CD4-positive, alpha-beta T cell treated with Interleukin-4 for 4 hours (primary cell): Measurements from ENCODE around the gene C2CD2L.
"Not testable (repeated sequence)": the region's sequence is repeated elsewhere in the genome, so short reads cannot be mapped to it uniquely, and the experiment has no call there.

Experiments
- DNase-seq: peaks from one replicate; pipeline ENCODE4 v3.0.0-alpha.2; 2020

Gene C2CD2L

GRCh38 chr11:119153049-119153818 is 46.1 kb downstream of the C2CD2L start:
- no peak for DNase-seq

DNA sequence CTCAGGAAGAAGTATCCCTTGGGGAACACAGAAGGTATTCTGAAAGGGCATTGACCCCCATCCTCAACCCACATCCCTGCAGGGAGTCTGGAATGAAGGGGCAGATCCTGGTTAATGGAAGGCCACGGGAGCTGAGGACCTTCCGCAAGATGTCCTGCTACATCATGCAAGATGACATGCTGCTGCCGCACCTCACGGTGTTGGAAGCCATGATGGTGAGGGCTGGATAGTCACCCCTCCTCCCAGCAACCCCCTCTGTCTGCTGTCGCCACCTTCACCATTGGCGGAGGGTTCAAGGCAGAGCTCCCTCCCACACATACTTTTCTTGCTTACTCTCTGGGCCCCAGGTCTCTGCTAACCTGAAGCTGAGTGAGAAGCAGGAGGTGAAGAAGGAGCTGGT is 47.0 kb downstream of the C2CD2L start:
- no peak for DNase-seq

- DNase-seq, result no peak
Observed at GRCh38 chr11:119155733-119156492, 48.8 kb downstream of the C2CD2L start.

DNA sequence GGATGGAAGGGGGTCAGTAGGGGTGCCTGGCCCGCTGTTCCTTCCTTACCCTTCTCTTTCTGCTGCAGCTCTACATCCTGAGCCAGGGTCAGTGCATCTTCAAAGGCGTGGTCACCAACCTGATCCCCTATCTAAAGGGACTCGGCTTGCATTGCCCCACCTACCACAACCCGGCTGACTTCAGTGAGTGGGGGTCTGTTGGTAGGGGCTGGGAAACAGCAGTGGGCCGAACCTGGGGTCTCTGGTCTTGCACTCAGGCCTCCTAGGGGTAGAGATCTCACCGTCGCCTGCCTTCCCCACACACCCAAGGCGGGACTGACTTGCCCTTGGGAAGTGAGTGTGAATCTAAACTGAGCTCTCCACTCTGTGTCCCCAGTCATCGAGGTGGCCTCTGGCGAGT is 49.4 kb downstream of the C2CD2L start:
- no peak for DNase-seq

- no peak for DNase-seq
Observed at GRCh38 chr11:119157063-119157462, 49.9 kb downstream of the C2CD2L start.

DNA sequence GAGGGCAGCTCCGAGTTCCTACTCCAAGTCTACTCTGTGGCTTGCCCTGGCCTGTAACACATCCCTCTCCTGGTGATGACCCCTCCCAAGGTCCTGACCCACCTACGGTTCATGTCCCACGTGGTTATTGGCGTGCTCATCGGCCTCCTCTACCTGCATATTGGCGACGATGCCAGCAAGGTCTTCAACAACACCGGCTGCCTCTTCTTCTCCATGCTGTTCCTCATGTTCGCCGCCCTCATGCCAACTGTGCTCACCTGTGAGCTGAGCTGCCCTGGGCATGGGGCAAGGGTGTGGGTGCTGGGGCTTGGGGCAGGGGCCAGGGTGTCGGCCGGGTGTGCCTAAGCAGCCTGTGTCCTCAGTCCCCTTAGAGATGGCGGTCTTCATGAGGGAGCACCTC is 51.3 kb downstream of the C2CD2L start:
- no peak for DNase-seq

DNA sequence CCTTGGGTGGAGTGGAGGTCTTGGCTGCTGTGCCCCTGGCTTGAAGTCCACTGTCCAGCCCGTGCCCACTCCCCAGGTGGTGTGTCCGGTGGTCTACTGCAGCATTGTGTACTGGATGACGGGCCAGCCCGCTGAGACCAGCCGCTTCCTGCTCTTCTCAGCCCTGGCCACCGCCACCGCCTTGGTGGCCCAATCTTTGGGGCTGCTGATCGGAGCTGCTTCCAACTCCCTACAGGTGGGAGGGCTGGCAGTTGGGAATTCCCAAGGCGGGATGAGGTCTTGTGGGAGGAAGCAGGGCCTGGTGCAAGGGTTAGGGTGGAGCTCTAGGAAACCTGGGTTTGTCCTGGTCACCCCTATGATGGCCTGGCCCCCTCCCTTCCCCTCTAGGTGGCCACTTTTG is 53.0 kb downstream of the C2CD2L start:
- no peak for DNase-seq

GRCh38 chr11:119161871-119162270 is 54.7 kb downstream of the C2CD2L start:
- DNase-seq, result no peak

GRCh38 chr11:119166368-119167076 is 59.4 kb downstream of the C2CD2L start:
- no peak for DNase-seq

DNA sequence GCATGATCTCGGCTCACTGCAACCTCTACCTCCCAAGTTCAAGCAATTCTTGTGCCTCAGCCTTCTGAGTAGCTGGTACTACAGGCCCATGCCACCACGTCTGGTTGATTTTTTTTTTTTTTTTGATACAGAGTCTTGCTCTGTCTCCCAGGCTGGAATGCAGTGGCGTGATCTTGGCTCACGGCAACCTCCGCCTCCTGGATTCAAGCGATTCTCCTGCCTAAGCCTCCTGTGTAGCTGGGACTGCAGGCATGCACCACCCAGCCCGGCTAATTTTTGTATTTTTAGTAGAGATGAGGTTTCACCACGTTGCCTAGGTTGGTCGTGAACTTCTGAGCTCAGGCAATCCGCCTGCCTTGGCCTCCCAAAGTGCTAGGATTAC is 59.9 kb downstream of the C2CD2L start:
- not testable (repeated sequence) for DNase-seq

DNA sequence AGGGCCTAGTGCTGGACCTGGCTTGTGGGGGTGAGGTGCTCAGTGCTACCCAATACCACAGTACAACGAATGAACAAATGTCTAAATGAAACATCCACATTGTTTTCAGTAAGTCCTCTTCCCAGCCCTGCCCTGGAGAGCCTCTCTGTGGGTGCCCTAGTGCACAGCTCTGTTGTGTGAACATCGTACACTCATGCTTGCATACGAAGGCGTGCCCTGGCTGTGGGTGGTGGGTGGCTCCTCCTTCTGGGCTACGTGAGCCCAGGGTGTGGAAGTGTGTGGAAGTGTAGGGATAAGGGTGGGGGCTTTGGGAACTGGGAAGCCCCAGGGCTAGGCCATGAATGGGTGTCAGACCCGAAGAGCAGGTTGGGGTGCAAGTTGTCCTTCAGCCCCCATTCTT is 60.8 kb downstream of the C2CD2L start:
- no peak for DNase-seq
